ENCODE results near the gene MTURN.

MTURN gene

GRCh38 chr7:30209951-30210350 lies 75.2 kb downstream of the MTURN start:
- DNase-seq (ENCODE audit: low spot score), result no peak

All from globus pallidus (tissue), 1 donor.